ENCODE data around the gene METTL8.
A peak's percentile ranks its signal among the peaks of the same experiment; 100 is the strongest.

METTL8 gene

GRCh38 chr2:171433763-171434012, at the start of gene METTL8:
Gene METTL8 (minus strand): TSS chr2:171433990. CDS start chr2:171392185, 41,805 bp downstream.
- no peak for DNase-seq (ENCODE audit: low spot score)

- DNase-seq (ENCODE audit: low spot score) = no peak
Measured at GRCh38 chr2:171482877-171483276, 49.1 kb upstream of the METTL8 start.

DNA sequence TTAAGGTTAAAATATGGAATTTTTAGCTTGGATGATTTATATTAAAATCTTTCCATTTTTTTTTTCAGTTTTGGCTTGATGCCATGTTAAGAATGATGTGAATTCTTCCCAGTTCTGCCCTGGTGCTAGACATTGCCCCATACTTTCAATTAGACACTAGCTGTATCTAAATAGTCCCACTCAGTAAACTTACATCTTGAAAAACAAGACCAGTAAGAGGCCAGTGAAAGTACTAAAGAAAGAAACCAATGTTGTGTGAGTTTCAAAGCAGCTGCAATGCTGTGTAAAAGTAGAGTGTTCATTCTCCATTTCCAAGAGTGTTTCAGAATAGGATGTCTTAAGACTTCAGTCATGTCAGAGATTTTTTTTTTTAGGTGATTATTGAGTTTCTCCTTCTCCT, 48.5 kb upstream of the METTL8 start:
- DNase-seq (ENCODE audit: low spot score) = no peak

DNA sequence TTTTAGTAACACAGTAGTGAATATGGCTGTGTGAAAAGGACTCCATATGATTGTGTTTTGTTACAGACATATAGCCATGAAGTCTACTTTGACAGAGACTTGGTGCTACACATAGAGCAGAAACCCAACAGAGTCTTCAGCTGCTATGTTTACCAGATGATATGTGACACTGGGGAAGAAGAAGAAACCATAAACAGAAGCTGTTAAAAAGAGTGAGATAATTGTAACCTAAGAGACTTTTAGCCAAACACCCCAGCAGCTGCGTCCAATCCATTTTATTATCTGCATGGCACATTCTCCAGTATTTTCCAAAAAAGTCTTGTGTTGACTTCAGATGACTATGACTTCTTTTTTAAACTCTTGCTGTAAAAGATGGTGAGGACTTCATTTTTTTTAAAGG, 47.1 kb upstream of the METTL8 start:
- no peak for DNase-seq (ENCODE audit: low spot score)

DNA sequence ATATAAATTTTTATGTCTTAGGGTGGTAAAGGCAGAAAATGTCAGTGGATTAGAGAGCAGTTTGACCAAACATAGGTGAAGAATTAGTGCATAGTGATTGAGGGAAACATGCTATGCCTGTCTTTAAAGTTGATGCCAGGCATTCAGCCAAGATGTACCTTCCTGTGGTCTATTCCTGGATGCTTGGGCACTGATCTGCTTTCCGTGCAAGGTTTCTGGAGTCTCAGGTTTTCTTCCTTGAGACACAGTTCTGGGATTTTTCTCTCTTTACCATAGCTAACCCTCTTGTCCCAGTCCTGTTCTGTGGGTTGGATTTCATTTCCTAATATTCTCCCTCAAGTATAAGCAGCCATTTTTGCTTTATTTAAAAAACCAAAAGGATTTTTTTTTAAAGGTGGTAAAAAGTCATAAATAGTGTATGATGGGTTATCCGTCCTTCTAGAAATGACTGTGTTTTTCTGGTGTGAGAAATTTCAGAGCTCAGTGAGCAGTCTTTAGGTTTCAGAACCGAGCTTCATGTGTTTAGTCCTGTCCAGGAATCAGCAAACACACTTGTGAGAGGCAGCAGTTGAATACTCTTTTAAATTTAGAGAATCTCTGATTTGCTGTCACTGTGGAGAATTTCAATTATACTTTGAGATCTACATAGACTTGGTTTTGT, 45.5 kb upstream of the METTL8 start:
- no peak for DNase-seq (ENCODE audit: low spot score)

GRCh38 chr2:171478345-171478744, 44.6 kb upstream of the METTL8 start:
- DNase-seq (ENCODE audit: low spot score) = peak; percentile 57

DNA sequence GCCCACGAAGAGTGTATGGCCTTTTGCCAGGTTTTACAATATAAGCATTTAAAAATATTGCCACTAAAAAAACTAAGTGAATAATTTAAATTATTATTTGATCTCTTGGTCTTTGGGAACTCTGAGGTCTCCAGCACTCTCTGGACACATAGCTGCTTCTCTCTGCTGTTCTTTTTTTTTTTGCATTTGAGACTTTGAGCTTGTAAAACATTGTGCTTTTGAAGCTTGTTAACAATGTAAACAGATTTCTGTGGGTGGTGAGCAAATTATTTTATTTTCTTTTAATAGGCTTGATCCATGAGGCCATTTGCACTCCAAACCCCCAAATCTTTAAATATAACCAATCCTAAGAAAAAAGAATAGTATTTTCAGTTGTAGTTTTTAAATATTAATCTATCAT, 42.2 kb upstream of the METTL8 start:
- no peak for DNase-seq (ENCODE audit: low spot score)

GRCh38 chr2:171470129-171470528, 36.3 kb upstream of the METTL8 start:
- no peak for DNase-seq (ENCODE audit: low spot score)

DNA sequence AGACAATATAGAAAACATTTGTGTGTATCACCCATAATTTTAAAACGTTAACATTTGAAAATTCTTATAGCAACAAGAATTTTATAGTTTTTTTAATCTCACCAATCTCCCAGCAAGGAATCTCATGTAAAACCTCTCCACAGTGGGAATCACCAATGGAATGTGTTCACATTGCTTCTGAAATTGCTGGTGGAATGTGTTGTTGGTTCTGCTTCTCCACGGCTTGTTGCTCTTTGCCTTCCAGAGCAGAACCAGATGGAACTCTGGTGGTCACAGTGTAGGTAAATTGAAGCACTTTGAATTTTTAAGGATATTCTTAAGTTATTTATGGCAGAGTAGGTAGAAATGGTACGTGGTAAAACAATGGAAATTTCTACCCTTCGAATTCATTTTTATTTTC, 35.4 kb upstream of the METTL8 start:
- DNase-seq (ENCODE audit: low spot score) = no peak

DNA sequence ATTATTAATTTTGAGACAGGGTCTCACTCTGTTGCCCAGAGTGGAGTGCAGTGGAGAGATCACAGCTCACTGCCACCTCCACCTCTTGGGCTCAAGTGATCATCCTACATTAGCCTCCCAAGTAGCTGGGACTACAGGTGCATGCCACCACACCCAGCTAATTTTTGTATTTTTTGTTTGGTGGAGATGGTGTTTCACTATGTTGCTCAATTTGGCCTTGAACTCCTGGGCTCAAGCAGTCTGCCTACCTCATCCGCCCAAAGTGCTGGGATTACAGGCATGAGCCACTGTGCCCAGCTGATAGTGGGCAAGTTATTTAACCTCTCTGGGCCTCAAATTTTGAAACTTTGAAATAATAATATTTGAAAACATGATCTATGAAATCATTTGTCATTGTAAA, 26.7 kb upstream of the METTL8 start:
- DNase-seq (ENCODE audit: low spot score) = no peak

GRCh38 chr2:171459498-171459897, 25.7 kb upstream of the METTL8 start:
- DNase-seq (ENCODE audit: low spot score) = no peak

GRCh38 chr2:171452773-171453172, 19.0 kb upstream of the METTL8 start:
- DNase-seq (ENCODE audit: low spot score) = no peak

DNA sequence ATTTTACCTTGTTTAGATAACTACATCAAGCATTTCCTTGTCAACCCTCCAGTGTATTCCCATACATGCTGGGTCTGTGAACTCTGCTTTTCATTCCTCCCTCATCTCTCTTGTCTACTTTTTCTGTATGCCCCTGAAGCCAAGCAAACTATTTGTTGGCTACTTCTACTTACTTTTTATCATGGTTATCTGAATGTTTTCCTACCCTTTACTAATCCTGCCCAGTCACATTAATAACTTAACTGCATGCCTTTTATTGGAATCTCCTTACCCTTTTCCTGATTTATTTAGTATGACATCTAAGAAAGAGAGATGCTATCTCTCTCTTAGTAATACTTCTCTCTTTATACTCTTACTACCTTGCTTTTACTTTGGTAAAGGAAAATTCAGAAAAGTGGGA, 17.3 kb upstream of the METTL8 start:
- no peak for DNase-seq (ENCODE audit: low spot score)

GRCh38 chr2:171447675-171448074, 13.9 kb upstream of the METTL8 start:
- no peak for DNase-seq (ENCODE audit: low spot score)

- DNase-seq (ENCODE audit: low spot score) = no peak
Measured at GRCh38 chr2:171441470-171441869, 7.7 kb upstream of the METTL8 start.

- DNase-seq (ENCODE audit: low spot score) = peak; percentile 31
Measured at GRCh38 chr2:171436307-171436706, 2.5 kb upstream of the METTL8 start.

DNA sequence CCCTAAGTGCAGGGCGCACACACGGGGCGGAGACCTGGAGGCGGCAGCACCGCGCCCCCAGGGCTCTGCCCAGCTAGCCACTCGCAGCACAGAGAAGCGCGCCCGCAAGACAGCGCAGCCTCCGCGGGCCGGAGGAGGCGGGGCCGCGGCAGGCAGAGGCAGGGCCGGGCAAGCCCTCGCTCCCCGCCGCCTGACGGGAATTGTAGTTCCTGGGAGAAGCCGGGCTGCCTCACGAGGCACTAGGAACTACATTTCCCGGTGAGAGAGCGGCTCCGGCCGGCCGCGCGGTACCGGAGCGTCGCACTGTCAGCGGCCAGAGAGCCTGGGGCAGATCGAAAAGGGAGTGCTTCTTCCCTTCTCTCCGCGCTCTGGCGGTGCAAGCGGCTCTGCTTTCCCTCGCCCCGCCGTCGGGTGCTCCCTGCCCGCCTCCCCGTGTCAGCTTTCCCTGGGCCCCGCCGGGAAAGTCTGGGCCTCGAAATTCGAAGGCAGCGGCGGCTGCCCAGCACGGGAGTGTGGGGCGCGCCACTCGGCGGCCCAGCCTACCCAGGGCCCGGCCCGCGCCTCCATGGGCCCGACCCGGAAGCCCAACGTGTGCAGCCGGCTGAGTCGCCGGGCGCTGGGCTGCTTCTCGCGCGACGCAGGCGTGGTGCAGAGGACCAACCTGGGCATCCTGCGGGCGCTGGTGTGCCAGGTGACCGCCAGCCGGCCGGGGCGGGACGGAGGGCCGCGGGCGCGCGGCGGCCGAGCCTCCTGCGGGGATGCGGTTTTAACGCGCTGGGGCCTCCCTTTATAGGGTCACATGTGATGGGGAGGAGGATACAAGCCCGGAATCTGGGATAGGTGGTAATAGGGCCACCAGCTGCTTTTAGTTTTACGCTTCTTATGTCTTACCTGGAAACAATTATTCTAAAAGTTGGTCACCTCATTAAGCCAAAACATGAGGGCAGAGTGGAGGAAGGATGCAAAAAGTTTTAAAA, 511 bp upstream of the METTL8 start, which contains the start of gene DCAF17:
Gene DCAF17, plus strand, starts transcription at position 214 of the 977 bp plus-strand sequence. Its CDS starts 352 bp downstream, at position 566.
- DNase-seq (ENCODE audit: low spot score) = peak; percentile 91

- peak; percentile 15 for DNase-seq (ENCODE audit: low spot score)
Measured at GRCh38 chr2:171432969-171433762, 624 bp downstream of the METTL8 start.

DNA sequence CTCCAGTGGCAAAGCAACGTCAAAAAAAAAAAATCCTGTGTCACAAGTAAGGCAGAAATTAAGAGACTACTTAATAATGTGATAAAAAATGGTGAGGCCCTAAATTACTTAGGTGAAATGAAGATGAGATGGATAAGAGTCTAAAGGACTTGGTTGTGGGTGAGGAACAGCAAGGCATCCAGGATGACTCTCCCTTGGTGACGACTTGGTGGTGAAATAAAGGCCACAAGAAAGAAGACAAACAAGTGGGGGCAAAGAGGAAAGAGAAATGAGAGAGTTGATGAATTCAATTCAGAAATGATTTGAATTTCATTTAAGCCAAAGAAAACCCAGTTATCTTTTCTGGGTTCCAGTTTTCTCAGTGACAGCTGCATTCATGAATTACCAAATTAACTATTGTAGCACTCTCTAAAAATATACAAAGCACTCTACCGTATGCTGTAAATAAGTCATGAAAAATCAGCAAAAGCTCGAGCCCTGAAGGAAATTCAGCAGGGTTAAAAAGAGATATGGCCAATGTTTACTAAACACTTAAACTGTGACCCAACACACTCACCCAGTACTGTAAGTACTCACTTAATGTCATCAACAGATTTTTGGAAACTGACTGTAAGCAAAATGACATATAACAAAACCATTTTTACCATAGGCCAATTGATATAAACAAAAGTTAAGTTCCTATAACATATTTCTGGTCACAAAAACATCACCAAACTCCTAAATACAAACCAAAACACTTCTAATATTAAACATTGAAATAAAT, 1.4 kb downstream of the METTL8 start:
- no peak for DNase-seq (ENCODE audit: low spot score)

DNA sequence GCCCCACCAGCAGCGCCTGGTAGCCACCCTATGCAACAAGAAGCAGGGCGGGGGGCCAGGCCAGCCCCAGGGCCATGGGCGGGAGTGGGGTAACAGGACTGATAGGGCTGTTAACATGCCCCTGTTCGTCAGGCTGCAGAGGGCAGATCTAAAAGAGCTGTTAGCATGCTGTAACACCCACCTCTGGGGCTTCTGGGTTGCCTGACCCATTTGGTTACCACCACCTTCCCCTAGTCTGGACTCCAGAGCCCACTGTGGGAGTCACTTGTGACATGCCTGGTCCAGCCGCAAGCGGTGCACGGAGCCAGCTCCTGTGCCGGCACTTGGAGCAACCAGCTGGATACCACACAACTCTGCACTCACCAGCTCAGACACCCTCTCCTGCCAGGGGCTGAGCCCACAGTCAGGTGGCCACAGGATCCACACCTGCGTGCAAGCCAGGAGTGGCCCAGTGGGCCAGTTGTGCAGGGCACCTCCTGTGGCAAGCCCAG, 2.1 kb downstream of the METTL8 start:
- DNase-seq (ENCODE audit: low spot score) = no peak

DNA sequence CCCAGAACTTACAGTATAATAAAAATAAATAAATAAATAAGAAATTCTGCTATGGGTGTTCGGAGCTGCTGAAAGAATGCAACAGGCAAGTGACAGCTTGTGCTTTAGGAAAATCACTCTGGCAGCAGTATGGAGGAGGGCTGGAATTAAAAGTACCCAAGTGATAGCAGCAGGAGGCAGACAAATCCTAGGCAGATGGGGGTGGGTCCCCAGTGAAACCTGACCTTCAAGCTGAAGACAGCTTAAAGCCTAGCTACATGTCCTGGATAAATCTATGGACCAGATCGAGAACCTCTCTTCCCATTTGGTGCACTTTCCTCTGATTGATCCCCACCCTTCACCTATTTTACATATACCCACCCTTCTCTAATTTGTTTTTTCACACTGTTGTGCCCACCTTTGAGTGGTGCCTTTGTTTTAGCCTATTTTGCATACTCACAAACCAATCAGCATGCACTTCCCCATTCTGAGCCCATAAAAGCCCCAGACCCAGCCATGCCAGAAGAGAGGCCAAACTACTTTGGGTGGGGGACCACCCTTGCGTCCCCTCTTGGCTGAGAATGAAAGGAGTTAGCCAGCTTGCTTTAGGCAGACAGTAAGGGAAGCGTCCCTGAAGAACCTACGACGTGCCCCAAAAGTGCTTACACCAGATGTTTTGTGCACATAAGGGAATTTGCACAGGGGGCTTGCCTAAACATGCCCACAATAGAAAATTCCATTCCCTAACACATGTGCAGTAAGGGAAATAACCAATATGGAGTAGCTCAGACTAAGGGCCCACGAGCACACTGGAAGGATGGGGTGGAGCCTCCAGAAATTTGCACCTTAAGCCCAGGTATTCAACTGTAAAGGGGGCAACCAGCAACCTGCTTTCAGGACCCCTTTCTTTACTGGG, 3.0 kb downstream of the METTL8 start:
- DNase-seq (ENCODE audit: low spot score) = no peak

All from kidney capillary endothelial cell (primary cell).